Inflammatory macrophage (primary cell): ENCODE data around the gene ALG1.
"Not testable (repeated sequence)": the region's sequence is repeated elsewhere in the genome, so short reads cannot be mapped to it uniquely, and the experiment has no call there.

Experiments used
- DNase-seq, 2 donors: peaks; one replicate each; pipeline ENCODE4 v3.0.0-alpha.2; 2020 to 2022

The ALG1 gene

DNA sequence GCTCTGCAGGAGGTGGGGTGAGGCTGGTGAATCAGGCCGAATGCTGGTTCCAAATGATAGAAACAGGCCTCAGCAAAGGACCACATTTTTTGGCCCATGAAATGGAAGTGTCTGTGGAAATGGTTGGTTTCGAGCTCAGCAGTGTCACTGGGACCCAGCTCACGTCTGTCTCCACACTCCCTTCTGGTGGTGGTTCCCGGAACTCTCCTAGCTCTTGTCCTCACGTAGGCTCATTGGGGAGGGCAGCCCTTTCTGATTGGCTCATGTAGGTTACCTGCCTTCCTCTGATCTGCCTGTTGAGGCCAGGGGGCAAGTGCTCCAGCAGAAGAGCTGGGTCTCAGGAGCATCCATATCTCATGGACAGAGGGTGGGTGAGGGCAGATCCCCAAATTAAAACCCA, 4.0 kb downstream of the ALG1 start:
- no peak for DNase-seq

DNA sequence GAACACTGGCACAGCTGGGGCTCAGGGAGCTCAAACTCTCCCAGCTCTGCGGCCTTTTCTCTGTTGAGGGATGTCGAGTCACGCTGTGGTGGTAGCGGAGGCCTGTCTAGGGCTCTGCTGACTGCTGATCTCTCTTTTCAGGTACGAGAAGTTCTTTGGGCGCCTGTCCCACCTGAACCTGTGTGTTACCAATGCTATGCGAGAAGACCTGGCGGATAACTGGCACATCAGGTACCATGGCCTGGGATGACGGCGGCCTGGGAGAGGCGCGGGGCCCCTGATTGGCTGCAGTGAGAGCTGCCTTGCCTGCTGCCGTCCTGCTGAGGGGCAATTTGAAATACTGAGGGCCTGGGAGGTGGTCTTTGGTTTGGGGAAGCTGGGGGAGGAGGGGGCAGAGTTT, 5.7 kb downstream of the ALG1 start:
- no peak for DNase-seq

DNA sequence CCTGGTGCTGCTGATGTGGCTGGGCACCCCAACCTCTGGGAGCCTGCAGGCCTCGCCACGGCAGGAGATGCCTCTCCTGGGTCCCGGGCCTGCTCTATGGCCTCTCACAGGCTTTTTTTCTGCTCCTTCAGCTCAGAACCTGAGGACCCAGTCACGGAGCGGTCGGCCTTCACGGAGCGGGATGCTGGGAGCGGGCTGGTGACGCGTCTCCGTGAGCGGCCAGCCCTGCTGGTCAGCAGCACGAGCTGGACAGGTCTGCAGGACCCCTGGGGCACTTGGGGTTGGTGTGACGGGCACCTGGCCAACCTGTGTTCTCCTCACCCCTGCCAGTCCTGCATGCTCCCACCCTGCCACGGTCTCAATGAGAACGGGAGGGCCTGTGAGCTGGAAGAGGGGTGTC, 7.0 kb downstream of the ALG1 start:
- DNase-seq = no peak

DNA sequence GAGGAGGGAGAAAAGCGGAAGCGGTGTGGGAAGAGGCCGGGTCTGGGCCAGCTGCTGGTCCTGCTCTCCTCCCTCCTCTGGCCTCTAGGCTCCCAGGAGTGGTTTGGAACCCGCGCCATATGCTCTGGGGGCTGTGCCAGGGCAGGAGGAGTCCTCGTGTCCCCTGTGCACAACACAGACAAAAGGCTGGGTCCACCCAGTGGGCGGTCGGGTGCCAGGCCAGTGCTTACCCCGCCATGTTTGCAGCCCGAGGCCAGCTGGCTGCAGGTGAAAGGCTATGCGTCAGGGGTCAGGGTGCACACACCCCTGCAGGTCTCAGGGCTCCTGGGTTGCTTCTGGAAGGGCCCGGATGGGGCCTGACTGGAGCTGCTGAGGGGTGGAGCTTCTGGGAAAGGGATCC, 8.8 kb downstream of the ALG1 start:
- DNase-seq = not testable (repeated sequence)

DNA sequence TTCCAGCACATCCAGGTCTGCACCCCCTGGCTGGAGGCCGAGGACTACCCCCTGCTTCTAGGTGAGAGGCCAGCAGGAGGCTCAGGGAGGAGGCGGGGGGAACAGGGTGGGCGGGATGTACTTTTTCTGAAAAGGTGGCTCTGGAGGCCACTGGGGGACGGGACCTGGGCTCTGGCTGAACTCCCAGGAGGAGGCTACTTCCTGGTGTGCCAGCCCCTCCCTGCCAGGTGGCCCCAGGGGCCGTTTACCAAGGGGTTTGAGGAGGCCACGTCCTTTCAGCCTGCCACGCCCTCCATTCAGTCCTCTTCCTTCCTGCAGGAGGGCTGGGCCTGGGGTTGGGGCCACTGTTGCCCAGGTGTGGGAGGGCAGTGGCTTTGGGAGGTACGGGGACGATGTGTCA, 9.4 kb downstream of the ALG1 start:
- not testable (repeated sequence) for DNase-seq

DNA sequence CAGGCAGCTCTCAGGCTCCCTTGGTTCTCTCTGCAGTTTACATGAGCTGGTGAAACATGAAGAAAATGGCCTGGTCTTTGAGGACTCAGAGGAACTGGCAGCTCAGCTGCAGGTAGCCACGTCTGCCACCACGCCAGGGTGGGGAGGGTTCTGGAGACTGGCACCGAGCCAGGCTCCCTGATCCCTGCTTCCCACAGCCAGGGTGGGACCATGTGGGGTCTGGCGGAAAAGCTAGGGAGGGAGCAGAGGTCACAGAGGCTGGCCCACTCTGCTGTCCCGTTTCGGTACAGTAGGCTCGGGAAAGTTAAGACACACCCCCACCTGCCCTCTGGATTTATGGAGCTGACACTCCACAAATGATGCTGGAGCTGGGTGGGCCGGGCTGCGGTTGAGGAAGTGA, 12.0 kb downstream of the ALG1 start:
- DNase-seq = not testable (repeated sequence)

DNA sequence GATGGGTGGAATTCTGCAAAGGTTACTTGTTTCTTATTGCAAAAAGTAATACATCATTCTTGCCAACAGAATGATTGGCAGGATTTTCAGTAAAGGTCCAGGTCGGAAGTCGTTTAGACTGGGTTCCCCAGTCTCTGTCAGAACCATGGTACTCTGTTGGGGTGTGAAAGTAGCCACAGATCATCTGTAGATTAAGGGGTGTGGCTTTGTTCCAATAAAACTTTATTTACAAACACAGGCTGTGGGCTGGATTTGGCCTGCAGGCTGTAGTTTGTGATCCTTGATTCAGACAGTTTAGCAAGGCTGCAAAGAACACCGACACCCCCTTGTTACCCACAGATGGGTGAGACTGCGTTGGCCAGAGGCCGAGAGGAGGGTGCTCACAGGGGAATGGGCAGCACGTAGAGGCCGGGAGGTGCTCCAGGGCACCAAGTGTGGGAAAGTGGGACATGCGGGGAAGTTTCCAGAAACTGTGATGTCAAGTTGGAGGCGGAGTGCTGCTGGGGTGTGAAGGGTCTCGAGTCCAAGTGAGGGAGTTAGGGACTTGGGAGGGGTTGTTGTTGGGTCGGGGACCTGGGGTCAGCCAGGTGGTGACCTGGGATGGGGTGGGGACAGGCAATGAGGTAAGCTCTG, 12.6 kb downstream of the ALG1 start:
- not testable (repeated sequence) for DNase-seq

DNA sequence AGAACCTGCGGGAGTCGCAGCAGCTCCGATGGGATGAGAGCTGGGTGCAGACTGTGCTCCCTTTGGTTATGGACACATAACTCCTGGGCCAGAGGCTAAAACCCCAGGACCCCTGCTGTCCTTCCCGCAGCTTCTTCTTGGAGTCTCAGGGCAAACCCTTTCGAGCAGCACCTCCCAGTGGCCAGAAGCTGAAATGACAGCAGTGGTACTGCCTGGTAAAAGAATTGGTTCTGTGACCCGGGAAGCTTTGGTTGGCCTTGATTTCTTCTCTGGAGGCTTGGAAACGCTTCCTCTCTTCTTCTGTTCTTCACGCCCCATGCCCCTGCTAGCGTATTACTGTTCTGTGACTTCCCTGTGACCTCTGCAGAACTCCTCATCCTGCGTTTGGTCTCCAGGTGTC, 13.2 kb downstream of the ALG1 start:
- peak; percentile 52 to 60 for DNase-seq

DNA sequence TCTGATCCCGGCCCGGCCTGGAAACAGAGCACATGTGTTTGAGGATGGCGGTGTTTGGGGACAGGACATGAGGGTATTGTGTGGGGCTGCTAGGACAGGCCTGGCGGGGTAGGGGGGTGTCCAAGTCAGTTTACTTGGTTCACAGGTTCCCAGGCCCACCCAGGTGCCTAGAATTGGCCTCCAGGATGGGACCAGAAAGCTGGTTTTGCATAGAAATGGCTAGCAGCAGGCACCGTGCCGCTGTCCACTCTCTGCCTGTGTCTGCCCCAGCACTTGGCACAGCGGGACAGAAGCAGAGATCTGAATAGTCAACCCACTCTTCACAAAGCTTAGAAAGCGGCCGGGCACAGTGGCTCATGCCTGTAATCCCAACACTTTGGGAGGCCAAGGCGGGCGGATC, 14.1 kb downstream of the ALG1 start:
- not testable (repeated sequence) for DNase-seq

DNA sequence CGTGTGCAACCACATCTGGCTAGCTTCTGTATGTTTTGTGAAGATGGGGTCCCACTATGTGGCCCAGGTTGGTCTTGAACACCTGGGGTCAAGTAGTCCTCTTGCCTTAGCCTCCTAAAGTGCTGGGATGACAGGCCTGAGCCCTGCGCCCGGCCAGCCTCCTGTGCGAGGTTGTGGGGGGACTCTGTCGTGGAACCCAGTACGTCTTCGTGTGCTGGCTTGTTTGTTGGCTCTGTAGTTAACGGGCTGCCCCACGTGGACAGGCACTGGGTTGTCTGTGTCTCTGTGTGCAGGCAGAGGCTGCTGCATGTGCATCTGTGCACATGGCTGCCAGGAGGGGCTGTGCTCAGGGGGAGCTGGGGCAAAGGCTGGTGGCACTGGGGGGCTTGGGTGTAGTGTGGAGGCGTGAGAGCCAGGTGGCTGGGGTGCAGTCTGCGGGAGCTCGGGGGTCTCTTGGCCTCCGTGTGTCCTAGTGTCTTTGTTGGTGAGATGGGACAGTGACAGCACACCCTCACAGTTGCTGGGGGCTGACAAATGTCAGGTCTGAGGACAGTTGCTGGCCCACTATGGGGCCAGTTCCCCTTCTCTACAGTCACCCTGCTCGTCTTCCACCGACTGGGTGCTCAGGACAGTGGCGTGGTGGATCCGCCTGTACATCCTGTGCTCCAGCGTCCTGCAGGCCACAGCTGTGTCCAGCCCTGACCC, 16.6 kb downstream of the ALG1 start:
- not testable (repeated sequence) for DNase-seq

DNA sequence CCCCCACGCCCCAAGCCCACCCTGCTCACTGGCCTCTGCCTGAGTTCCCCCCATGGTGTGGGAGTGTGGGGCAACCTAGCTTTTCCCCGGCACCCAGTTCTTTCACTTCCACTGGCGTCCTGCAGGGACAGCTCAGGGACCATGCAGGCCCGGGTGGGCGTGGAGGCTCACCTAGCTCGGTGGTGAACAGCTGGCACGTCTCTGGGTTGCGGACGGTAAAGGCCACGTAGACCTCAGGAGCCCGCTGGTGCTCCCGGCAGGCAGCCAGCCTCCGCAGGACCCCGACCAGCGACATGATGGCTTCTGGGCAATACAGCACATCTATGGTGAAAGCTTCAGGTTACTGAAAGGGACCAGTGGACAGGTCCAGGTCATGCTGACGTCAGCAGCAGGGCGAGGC, 17.3 kb downstream of the ALG1 start:
- not testable (repeated sequence) for DNase-seq

DNA sequence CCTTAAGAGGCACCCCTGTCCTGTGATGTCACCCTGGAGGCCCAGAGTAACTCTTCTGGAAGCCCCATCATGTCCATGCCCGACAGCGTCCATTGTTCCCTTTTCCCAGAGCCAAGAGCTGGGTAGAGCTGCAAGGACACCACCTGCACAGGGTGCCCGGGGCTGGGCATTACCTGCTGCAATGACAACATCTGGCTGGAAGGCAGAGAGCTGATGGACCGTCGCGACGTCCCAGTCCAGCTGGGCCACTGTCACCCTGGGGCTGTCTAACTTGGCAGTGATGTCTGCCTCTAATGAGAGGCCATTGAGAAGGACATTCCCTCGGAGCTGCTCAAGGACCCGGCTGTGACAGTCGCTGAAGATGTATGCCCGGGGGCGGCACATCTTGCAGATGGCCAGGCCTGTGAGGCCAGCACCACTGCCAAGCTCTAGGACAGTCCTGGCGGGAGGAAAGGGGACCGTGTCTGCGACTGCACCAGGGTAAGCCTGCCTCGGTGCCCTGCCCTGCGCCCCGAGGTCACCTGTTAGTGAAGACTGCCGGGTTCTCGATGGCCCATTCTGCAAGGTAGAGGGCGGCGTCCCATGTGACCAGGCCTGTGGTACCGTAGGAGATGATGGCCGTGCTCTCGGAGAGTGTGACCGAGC, 18.4 kb downstream of the ALG1 start:
- DNase-seq = not testable (repeated sequence)

DNA sequence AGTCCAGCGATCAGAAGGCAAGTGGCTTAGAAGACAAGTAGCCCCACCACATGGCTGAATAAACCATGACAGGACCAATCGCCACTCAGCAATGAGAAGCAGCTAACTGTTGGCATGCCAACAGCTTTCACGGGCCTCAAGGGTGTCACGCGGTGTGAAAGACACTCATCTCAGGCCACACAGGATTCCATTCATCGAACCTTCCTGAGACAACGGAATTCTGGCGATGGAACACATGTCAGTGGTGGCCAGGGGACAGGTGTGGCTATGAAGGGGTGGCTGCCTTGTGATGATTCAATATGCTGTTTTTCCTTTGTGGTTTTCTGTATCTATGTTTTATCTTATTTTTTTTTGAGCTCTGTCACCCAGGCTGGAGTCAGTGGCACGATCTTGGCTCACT, 18.9 kb downstream of the ALG1 start:
- DNase-seq = not testable (repeated sequence)

DNA sequence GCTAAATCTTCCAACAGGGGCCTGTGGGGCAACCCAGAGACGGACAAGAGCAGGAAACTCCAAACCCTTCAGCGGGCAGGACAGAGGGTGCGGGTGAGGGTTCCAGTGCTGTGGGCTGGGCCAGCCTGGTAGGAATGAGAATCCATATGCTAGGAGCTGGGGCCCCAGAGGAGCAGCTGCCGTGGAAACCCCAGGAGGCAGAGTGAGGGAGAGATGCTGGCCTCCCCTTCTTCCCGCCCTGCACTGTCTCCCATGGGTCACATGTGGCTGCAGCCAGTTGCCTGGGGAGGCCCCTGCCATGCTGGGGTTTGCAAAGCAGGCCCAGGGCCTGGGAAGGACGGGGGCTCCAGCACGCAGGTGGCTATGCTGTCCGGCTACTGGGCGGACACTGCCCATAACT, 21.4 kb downstream of the ALG1 start:
- not testable (repeated sequence) for DNase-seq

DNA sequence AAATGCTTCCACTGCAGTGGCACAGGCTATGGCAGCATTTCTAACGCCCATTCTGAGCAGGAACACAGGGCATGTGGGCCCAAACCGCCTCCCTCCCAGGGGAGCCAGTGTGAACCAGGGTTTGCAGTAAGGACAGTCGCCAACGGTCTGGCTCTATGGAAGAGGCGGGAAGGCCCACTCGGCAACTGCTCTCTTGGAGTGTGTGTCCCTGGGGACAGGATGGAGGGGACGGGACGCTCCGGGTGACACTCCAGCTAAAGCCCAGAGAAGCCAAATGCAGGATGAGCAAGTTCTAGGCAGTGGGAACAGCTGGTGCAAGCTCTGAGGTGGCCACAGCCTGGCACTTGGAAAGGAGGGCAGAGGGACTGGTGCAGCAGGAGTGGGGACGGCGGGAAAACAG, 22.1 kb downstream of the ALG1 start:
- not testable (repeated sequence) for DNase-seq

DNA sequence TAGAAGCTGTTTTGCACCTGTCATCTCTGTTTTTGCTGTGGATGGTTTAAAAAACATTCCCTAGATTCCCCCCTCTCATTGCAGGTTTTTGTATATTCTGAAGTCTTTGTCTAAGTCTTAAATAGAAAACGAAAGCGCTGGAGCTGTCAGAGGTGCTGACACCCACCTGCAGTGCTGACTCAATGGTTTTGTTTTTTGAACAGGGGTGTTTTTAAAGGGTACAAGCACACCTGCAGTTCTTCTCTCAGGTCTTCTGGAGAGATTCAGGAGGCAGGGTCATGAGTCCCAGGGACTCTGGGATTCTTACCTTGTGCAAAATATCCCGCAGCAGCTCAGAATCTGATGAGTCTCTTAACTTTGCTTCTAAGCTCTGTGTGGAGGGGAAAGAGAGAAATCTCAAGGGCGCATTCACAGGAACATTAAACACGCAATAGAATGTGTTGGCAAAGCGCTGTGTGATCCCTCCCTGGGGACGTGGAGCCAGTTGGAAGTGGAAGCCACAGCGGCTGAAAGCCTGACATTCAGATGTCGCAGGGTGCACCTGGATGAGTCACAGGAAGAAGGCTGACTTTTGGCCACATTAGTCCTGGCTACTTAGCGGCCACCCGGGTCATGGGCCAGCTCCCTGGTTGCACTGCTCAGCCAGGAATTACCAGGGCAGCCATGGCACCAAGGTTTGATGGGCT, 23.6 kb downstream of the ALG1 start:
- not testable (repeated sequence) for DNase-seq

DNA sequence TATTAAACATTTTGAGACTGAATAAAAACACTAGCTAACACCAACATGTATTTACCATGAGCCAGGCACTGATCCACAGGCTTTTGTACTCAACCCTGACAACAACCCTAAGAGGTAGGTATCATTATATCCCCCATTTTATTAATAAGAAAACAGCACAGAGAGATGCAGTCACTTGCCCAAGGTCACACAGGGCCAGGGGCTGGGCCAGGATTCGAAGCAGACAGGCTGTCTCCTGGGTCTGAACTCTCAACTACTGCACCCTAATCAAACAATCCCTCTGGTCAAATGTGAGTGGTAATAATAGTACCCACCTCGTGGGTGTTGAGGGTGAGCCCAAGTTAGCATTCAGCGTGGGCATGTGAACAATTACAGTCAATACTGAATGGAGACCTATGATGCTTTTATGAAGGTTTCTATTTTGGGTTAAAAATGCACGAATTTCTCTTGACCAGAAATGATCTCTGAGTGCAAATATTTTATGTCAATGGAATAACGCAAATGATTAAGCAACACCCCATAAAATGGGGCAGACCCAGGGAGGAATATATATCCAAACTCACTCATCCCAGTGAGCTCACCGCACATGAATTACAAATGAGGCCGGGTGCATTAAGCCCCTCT, 24.9 kb downstream of the ALG1 start:
- not testable (repeated sequence) for DNase-seq

DNA sequence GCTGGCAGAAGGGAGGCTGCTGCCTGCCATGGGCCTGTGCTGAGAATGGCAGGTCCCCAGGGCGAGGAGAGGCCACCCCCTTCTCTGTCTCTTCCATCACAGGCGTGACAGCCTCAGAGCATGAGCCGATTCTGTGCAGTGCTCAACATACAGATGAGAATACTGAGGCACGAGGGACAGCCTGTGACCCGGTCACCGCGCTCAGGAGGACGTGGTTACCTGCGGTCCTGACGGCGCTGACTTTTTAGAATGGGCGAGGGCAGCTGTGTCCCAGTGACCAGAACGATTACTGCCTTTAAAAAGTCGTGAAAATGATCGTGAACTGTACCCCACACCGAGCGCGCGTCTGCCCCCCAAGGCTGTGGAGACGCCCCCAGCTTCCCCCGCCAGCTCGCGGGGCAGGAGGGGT, 25.4 kb downstream of the ALG1 start:
- DNase-seq = peak in 1 of 2 donors; percentile 11

DNA sequence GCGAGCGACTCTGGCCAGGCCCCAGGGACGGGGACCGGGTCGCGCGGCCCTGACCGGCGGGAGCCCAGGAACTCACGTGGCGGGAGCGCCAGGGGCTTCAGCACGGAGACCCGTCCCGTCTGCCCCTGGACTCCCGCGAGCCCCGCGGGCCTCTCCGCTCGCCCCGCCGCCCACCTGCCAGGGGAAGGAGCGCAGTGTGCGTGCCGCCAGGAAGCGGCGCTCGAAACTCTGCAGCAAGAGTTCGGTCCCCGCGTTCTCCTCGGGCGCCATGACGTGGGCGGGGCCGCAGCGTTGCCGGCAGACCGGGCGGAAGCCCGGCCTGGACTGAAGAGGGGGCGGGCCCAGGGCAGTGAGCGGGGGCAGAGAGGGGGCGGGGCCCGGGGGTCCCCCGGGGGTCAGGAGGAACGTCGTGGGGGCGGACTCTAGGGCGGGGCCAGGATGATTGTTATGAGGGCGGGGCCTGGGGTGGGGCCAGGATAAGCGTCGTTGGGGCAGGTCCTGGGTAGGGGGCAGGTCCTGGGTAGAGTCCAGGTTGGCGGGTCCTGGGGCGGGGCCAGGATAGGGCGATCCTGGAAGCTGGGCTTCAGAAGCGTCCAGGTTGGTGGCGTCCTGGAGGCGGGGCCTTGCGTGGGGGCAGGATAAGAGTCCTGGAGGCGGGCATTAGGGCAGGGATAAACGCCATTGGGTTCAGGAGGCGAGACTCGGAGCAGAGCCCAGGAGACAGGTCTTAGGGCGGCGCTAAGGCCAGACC, 26.0 kb downstream of the ALG1 start, which contains the start of gene EEF2KMT:
Gene EEF2KMT, minus strand, starts transcription at position 326 of the 751 bp plus-strand sequence. Its CDS starts 56 bp downstream, at position 270.
- DNase-seq = peak; percentile 99

DNA sequence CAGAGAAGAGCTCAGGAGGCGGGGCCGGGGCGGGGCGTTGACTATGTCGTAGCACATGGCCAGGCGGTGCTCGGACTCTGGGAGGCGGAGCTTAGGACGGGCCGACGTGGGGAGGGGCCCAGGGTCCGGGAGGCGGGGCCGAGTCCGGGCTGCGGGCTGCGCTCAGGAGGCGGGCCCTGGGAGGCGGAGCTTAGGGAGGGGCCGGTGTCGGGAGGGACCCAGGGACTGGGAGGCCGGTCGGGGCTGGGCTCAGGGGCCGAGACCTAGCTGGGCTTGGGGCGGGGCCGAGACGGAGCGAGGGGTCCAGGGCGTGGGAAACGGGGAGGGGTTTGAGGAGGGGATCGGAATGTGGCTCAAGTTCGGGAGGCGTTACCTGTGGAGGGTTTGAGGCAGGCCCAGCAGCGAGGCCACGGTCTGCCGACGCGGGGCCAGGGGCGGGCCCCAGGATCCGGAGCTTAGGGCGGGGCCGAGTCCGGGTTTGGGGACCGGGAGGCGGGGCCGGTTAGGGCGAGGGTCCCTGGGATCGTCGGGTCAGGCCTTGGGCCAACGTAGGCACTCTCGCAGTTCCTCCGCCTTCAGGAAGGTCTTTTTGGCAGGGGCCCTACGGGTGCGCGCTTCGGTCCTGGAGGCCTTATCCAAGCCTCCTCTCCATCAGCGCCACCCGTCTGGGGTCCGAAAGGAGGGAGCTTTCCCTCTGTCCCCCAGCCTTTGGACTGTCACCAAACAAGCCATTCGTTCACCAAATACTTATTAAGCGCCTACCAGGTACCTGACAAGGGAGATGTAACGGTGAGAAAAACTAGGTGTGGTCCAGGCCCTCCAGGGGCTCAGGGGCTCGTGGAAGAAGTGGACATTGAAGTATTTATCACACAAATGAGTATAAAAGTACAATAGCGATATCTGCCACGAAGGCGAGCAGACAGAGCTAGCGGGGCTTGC, 26.8 kb downstream of the ALG1 start:
- peak; percentile 21 to 56 for DNase-seq

DNA sequence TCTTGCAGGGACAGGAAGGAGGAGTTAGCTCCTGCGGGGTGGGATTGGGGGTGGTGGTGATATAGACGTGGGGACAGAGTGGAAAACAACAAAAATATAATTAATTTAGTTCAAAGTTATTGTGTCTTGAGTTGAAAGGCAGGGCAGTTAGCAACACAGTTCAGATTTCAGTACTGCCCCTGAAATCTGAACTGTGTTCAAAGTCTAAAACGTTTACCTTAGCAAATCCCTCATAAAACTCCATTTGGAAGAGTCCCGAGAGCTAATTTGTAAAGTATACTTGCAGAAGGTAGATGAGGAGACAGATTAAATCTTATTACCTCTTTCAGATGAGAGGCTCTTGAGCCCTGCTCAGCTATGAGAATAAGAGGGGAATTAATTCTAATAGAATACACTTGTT, 27.5 kb downstream of the ALG1 start:
- not testable (repeated sequence) for DNase-seq
